ENCODE measurements around the gene AGRN. TPM values are rescaled to one million over a fixed set of nuclear protein-coding genes. Genes with fewer than 3 reads are reported as not detected.

AGRN gene
- total RNA-seq, 1 donor from 2014 or later = 34.1 TPM

GRCh38 chr1:1052003-1052840 lies 32.3 kb downstream of the AGRN start:
- Mint-ChIP-seq H3K27me3 (ENCODE audit: insufficient read depth, low read depth) (peaks cover 8% of the 10 kb centered on the region), H3K9me3 (no peaks in the 10 kb centered on the region), H3K36me3 (peaks cover 13% of the 10 kb centered on the region), H3K4me1 (no peaks in the 10 kb centered on the region), H3K4me3 (peak overlapping the region; percentile 30), H3K27ac (no peak overlapping the region)
- Histone ChIP-seq H3K27ac (no peak overlapping the region), H3K4me3 (no peak overlapping the region), H3K4me2 (no peak overlapping the region), H3K27me3 (peaks cover 5% of the 10 kb centered on the region), H3K9me3 (ENCODE audit: low read depth) (no peaks in the 10 kb centered on the region), H3K79me2 (ENCODE audit: low read depth) (no peaks in the 10 kb centered on the region), H3F3A (ENCODE audit: low read depth) (peaks cover 3% of the 10 kb centered on the region), H3K4me1 (no peaks in the 10 kb centered on the region), H4K20me1 (ENCODE audit: low read depth) (peaks cover 9% of the 10 kb centered on the region), H2AFZ (replicated peaks) (no peak overlapping the region), H3K36me3 (no peaks in the 10 kb centered on the region), H3K9ac (no peak overlapping the region)
- no peak for DNase-seq (ENCODE audit: low spot score)
- no peak for TF ChIP-seq EZH2 (IDR thresholded peaks at IDR 0.05)
- no peak for TF ChIP-seq EZH2phosphoT487 (IDR thresholded peaks at IDR 0.05)
- no peak for TF ChIP-seq CTCF (IDR thresholded peaks at IDR 0.05)

GRCh38 chr1:1053022-1053421 lies 33.1 kb downstream of the AGRN start:
- Histone ChIP-seq H3K9ac (no peak overlapping the region), H3K4me3 (no peak overlapping the region), H3K79me2 (ENCODE audit: low read depth) (no peaks in the 10 kb centered on the region), H3K4me1 (peaks cover under 1% of the 10 kb centered on the region), H3K36me3 (no peaks in the 10 kb centered on the region), H3K27me3 (peaks cover 13% of the 10 kb centered on the region), H3K27ac (no peak overlapping the region), H4K20me1 (ENCODE audit: low read depth) (peaks cover 6% of the 10 kb centered on the region), H3K4me2 (no peak overlapping the region), H3F3A (ENCODE audit: low read depth) (peaks cover 4% of the 10 kb centered on the region), H2AFZ (replicated peaks) (no peak overlapping the region), H3K9me3 (ENCODE audit: low read depth) (no peaks in the 10 kb centered on the region)
- TF ChIP-seq CTCF (IDR thresholded peaks at IDR 0.05) = no peak
- TF ChIP-seq EZH2 (IDR thresholded peaks at IDR 0.05) = no peak
- TF ChIP-seq EZH2phosphoT487 (IDR thresholded peaks at IDR 0.05) = no peak
- Mint-ChIP-seq H3K27ac (no peak overlapping the region), H3K27me3 (ENCODE audit: insufficient read depth, low read depth) (peaks cover 7% of the 10 kb centered on the region), H3K4me3 (no peak overlapping the region), H3K36me3 (peaks cover 13% of the 10 kb centered on the region), H3K4me1 (peaks cover 4% of the 10 kb centered on the region), H3K9me3 (no peaks in the 10 kb centered on the region)
- no peak for DNase-seq (ENCODE audit: low spot score)

- Mint-ChIP-seq H3K4me3 (no peak overlapping the region), H3K27me3 (ENCODE audit: insufficient read depth, low read depth) (peaks cover 11% of the 10 kb centered on the region), H3K27ac (no peak overlapping the region), H3K36me3 (peaks cover 13% of the 10 kb centered on the region), H3K4me1 (peaks cover 10% of the 10 kb centered on the region), H3K9me3 (no peaks in the 10 kb centered on the region)
- Histone ChIP-seq H3K27me3 (peaks cover 20% of the 10 kb centered on the region), H3K4me2 (no peak overlapping the region), H3K4me3 (no peak overlapping the region), H3K36me3 (no peaks in the 10 kb centered on the region), H2AFZ (replicated peaks) (no peak overlapping the region), H3K9me3 (ENCODE audit: low read depth) (no peaks in the 10 kb centered on the region), H3K4me1 (peaks cover 7% of the 10 kb centered on the region), H3F3A (ENCODE audit: low read depth) (peaks cover 6% of the 10 kb centered on the region), H3K9ac (no peak overlapping the region), H4K20me1 (ENCODE audit: low read depth) (peaks cover 6% of the 10 kb centered on the region), H3K27ac (no peak overlapping the region), H3K79me2 (ENCODE audit: low read depth) (no peaks in the 10 kb centered on the region)
- TF ChIP-seq EZH2phosphoT487 (IDR thresholded peaks at IDR 0.05) = no peak
- TF ChIP-seq EZH2 (IDR thresholded peaks at IDR 0.05) = no peak
- TF ChIP-seq CTCF (IDR thresholded peaks at IDR 0.05) = no peak
- no peak for DNase-seq (ENCODE audit: low spot score)
Measured at GRCh38 chr1:1053682-1054081, 33.8 kb downstream of the AGRN start.
